Measurements from ENCODE around the gene PPP2R1A.

Gene PPP2R1A

GRCh38 chr19:52211926-52212571, 22.2 kb downstream of the PPP2R1A start:
- no peak for TF ChIP-seq CTCF (IDR thresholded peaks at IDR 0.05; ENCODE audit: insufficient read depth, low read length, missing control alignments)
- ChIA-PET POLR2A (no interaction called here), CTCF (no interaction called here)

GRCh38 chr19:52212572-52213255, 22.9 kb downstream of the PPP2R1A start:
- TF ChIP-seq CTCF (IDR thresholded peaks at IDR 0.05; ENCODE audit: insufficient read depth, low read length, missing control alignments), result no peak
- H3K4me3 ChIP-seq (ENCODE audit: low read depth, low read length), result no peak overlapping the region
- ChIA-PET POLR2A (interaction anchor here (0.6 kb wide), 1 partner anchor 20 kb away, joined by 4 read pairs; no protein-coding TSS in a partner anchor), CTCF (interaction anchor here (1.2 to 1.4 kb wide), 2 partner anchors 14 to 25 kb away, joined by 3 to 5 read pairs; no protein-coding TSS in a partner anchor)
- DNase-seq (ENCODE audit: low read depth, low spot score), result no peak

More at GRCh38 chr19:52211926-52212571, 22.2 kb downstream of the PPP2R1A start:
- DNase-seq (ENCODE audit: low read depth, low spot score), result no peak
- H3K4me3 ChIP-seq (ENCODE audit: low read depth, low read length), result no peak overlapping the region

- TF ChIP-seq CTCF (IDR thresholded peaks at IDR 0.05; ENCODE audit: insufficient read depth, low read length, missing control alignments), result no peak
- POLR2A ChIA-PET, result interaction anchor here (1.5 kb wide), 1 partner anchor 14 kb away, joined by 3 read pairs; no protein-coding TSS in a partner anchor
Observed at GRCh38 chr19:52214241-52214640, 24.4 kb downstream of the PPP2R1A start.

GRCh38 chr19:52216401-52216800, 26.5 kb downstream of the PPP2R1A start:
- DNase-seq (ENCODE audit: low read depth, low spot score), result no peak
- no peak for TF ChIP-seq CTCF (IDR thresholded peaks at IDR 0.05; ENCODE audit: insufficient read depth, low read length, missing control alignments)
- POLR2A ChIA-PET, result no interaction called here
- CTCF ChIA-PET, result no interaction called here
- H3K4me3 ChIP-seq (ENCODE audit: low read depth, low read length), result no peak overlapping the region

More at GRCh38 chr19:52214241-52214640, 24.4 kb downstream of the PPP2R1A start:
- H3K4me3 ChIP-seq (ENCODE audit: low read depth, low read length), result no peak overlapping the region
- CTCF ChIA-PET, result interaction anchor here (1.2 to 1.8 kb wide), 3 partner anchors 9 to 76 kb away, joined by 3 to 5 read pairs (median 4); no protein-coding TSS in a partner anchor
- DNase-seq (ENCODE audit: low read depth, low spot score), result no peak

GRCh38 chr19:52217576-52217975, 27.7 kb downstream of the PPP2R1A start:
- CTCF ChIA-PET, result no interaction called here
- TF ChIP-seq CTCF (IDR thresholded peaks at IDR 0.05; ENCODE audit: insufficient read depth, low read length, missing control alignments), result no peak
- POLR2A ChIA-PET, result no interaction called here
- no peak overlapping the region for H3K4me3 ChIP-seq (ENCODE audit: low read depth, low read length)
- DNase-seq (ENCODE audit: low read depth, low spot score), result no peak

- ChIA-PET POLR2A (interaction anchor here (0.7 kb wide), 1 partner anchor 19 kb away, joined by 3 read pairs; no protein-coding TSS in a partner anchor), CTCF (interaction anchor here (1.3 to 1.4 kb wide), 2 partner anchors 16 to 18 kb away, joined by 4 read pairs; no protein-coding TSS in a partner anchor)
- no peak for TF ChIP-seq CTCF (IDR thresholded peaks at IDR 0.05; ENCODE audit: insufficient read depth, low read length, missing control alignments)
- no peak overlapping the region for H3K4me3 ChIP-seq (ENCODE audit: low read depth, low read length)
- no peak for DNase-seq (ENCODE audit: low read depth, low spot score)
Observed at GRCh38 chr19:52219611-52220010, 29.8 kb downstream of the PPP2R1A start.

All from AG04449 (cell line).